ENCODE results near the gene NSD2.

- TF ChIP-seq CTCF (IDR thresholded peaks at IDR 0.05; ENCODE audit: insufficient read depth, low read length) (no peak), REST (IDR thresholded peaks at IDR 0.05; ENCODE audit: insufficient replicate concordance, low read depth) (no peak), POLR2AphosphoS5 (IDR thresholded peaks at IDR 0.05; ENCODE audit: low read depth) (no peak)
Measured at GRCh38 chr4:1952719-1953118, 81.5 kb downstream of the NSD2 start.
